Choroid plexus epithelial cell (primary cell): Measurements from ENCODE around the gene PRSS58.

Experiments
- DNase-seq: peaks from one replicate; pipeline ENCODE4 v3.0.0-alpha.2; 2010; ENCODE audit warnings: low read depth
- H3K4me3 ChIP-seq: 2 replicates; pipeline ENCODE4 v1.5.1; 2011; ENCODE audit warnings: low read depth, mild to moderate bottlenecking, control low read depth, low read length, moderate library complexity
- CTCF ChIP-seq: conservative IDR thresholded peaks from 2 replicates; pipeline ENCODE4 v1.5.1; 2011; ENCODE audit warnings: low read depth, mild to moderate bottlenecking, control low read depth, inconsistent platforms, low read length, moderate library complexity

Gene PRSS58

GRCh38 chr7:142257958-142258357 lies at the start of gene PRSS58:
Gene PRSS58 (minus strand): TSS chr7:142258058. CDS start chr7:142257707, 351 bp downstream.
- no peak for TF ChIP-seq CTCF
- no peak within 1 kb of the TSS for H3K4me3 ChIP-seq
- no peak for DNase-seq

GRCh38 chr7:142307246-142307900 lies 49.5 kb upstream of the PRSS58 start:
- DNase-seq, result no peak
- no peak overlapping the region for H3K4me3 ChIP-seq
- no peak for TF ChIP-seq CTCF

- DNase-seq, result no peak
- TF ChIP-seq CTCF, result peak; percentile 4
- H3K4me3 ChIP-seq, result no peak overlapping the region
Measured at GRCh38 chr7:142303650-142304049, 45.8 kb upstream of the PRSS58 start.

- peak; percentile 45 for DNase-seq
- no peak overlapping the region for H3K4me3 ChIP-seq
- TF ChIP-seq CTCF, result peak; percentile 70
Measured at GRCh38 chr7:142301923-142302550, 44.2 kb upstream of the PRSS58 start.

GRCh38 chr7:142301299-142301698 lies 43.4 kb upstream of the PRSS58 start:
- H3K4me3 ChIP-seq, result no peak overlapping the region
- DNase-seq, result no peak
- TF ChIP-seq CTCF, result no peak

GRCh38 chr7:142300689-142301088 lies 42.8 kb upstream of the PRSS58 start:
- H3K4me3 ChIP-seq, result no peak overlapping the region
- DNase-seq, result no peak
- peak; percentile 13 for TF ChIP-seq CTCF
